ENCODE measurements around the gene PRRX1. TPM values are rescaled to one million over a fixed set of nuclear protein-coding genes. Genes with fewer than 3 reads are reported as not detected.

Gene PRRX1
- total RNA-seq, 4 donors from 2014 or later: 25.4 to 44.0 (median 40.6) TPM

DNA sequence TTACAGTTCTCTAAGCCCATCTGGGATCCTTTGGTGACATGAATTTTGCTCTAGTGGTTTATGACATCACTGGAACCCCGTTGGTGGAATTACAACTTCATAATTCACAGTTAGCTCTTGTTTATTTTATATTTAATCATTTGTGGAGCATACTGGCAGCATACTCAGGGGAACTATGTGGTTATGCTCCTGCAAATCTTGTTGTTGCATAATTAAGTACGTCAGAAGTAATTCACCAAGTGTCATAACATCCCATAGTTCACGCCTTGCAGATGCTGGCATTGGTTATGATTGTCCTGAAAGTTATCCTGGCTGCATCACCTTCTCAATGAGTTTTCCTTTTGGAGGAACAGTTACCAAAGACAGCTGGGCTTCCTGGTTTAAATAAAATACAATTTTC, 16.5 kb downstream of the PRRX1 start:
- ATAC-seq (ENCODE audit: low FRiP score) (no peak), DNase-seq (ENCODE audit: low spot score) (no peak)
- TF ChIP-seq, protein P1, sequence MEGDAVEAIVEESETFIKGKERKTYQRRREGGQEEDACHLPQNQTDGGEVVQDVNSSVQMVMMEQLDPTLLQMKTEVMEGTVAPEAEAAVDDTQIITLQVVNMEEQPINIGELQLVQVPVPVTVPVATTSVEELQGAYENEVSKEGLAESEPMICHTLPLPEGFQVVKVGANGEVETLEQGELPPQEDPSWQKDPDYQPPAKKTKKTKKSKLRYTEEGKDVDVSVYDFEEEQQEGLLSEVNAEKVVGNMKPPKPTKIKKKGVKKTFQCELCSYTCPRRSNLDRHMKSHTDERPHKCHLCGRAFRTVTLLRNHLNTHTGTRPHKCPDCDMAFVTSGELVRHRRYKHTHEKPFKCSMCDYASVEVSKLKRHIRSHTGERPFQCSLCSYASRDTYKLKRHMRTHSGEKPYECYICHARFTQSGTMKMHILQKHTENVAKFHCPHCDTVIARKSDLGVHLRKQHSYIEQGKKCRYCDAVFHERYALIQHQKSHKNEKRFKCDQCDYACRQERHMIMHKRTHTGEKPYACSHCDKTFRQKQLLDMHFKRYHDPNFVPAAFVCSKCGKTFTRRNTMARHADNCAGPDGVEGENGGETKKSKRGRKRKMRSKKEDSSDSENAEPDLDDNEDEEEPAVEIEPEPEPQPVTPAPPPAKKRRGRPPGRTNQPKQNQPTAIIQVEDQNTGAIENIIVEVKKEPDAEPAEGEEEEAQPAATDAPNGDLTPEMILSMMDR (IDR thresholded peaks at IDR 0.05): no peak

DNA sequence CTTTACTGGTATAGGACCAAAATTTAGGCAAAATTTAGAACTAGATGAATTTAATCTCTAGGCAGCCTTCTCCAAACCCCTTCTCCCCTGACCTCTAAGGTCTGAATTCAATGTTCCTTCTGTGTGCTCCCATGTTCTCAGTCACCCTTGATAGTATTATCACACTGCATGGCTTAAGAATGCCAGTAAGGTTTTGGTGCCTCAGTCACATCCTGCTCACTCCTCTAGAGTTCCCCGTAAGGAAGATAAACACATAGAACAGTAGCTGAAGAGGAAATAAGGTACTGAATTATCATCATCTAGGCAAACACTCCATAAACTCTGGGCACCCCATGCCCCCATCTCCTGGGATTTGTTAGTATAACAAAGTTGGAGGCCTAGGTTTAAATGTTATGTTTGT, 18.2 kb downstream of the PRRX1 start:
- TF ChIP-seq, protein P1 (IDR thresholded peaks at IDR 0.05): no peak
- ATAC-seq (ENCODE audit: low FRiP score) (no peak), DNase-seq (ENCODE audit: low spot score) (no peak)

DNA sequence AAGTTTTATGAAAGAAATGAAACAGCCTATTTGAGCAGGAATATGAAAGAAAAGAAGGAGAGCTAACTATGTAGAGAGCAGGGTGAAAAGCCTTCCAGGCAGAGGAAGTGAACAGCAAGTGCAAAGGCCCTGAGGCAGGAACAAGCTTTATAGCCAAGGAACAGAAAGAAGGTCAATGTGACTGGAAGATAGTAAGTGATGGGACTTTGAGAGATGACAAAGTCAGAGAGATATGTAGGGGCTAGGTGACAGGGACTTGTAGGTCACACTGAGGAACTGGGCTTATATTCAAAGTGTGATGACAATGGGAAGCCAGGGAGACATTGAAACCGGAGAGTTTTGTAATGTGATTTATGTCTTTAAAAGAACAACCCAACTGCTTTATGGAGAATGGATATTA, 18.9 kb downstream of the PRRX1 start:
- DNase-seq (ENCODE audit: low spot score) (no peak), ATAC-seq (ENCODE audit: low FRiP score) (no peak)
- TF ChIP-seq, protein P1 (IDR thresholded peaks at IDR 0.05): no peak

DNA sequence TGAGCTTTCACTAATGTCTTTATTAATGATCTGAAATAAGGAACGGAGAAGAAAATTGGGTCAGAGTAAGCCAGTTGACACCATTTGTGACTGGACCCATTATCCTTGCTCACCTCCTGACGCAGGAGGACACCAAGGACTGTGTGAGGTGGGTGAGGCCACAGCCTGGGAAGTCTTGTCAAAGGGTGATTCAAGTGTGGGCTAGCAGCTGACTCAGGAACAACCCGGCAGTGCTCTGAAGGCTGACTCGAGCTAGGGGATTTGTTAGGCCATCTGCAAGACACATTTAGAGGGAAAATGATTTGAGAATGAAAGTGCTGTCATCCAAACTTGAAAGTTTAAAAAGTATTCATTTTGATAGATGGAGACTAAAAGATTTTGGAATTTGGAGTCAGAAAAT, 21.2 kb downstream of the PRRX1 start:
- TF ChIP-seq, protein P1 (IDR thresholded peaks at IDR 0.05): no peak
- ATAC-seq (ENCODE audit: low FRiP score) (no peak), DNase-seq (ENCODE audit: low spot score) (no peak)

DNA sequence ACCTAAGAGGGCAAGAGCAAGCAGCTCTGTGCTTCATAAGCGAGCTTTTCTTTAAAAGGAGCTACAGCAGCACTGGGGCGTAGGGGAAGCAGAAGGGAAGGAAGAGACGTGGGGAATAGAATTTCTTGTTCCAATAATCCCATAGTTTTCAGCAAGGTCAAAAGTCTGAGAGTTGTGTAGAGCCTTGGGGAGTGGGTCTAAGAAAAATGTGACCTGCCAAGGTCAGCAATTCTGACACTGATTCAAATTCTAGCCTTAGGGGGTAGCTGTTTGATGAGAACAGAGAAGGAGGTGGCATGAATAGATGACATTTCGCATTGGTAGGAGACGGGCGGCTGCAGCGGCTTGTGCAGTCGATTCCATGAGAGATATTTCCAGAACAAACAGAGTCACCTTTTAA, 22.4 kb downstream of the PRRX1 start:
- ATAC-seq (ENCODE audit: low FRiP score) (no peak), DNase-seq (ENCODE audit: low spot score) (no peak)
- TF ChIP-seq, protein P1 (IDR thresholded peaks at IDR 0.05): no peak

DNA sequence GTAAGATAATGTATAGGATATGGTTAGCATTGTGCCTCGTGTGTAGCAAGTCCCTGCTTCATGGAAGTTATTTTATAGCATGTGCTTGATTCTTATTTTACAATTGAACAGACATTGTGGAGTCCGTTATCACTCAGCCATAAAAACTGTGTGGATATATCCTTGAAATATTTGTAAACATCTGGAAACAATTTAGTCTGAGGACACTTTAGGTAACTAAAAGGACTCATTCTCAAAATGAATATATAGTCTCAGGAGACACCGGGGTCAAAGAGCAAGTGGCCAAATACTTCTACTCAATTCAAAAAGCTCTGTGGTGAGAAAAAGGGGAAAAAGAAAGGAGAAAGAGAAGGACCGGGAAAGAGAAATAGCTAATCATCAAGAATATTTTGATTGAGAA, 23.7 kb downstream of the PRRX1 start:
- TF ChIP-seq, protein P1 (IDR thresholded peaks at IDR 0.05): no peak
- DNase-seq (ENCODE audit: low spot score) (no peak), ATAC-seq (ENCODE audit: low FRiP score) (no peak)

DNA sequence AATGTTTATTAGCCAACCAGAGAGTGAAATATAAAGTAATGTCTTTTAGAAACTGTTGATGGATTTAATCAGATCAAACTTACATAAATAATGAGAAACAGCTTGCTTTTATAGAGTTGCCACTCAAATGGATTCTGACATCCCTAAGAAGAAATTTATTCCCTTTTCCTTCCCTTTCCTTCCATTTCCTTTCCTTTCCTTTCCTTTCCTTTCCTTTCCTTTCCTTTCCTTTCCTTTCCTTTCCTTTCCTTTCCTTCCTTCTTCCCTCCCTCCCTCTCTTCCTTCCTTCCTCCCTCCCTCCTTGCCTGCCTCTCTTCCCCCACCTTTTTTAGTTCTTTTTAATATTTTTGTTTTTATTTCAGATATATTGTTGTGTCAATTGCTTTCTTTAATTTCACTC, 27.3 kb downstream of the PRRX1 start:
- no peak for DNase-seq (ENCODE audit: low spot score)
- no peak for ATAC-seq (ENCODE audit: low FRiP score)
- TF ChIP-seq, protein P1 (IDR thresholded peaks at IDR 0.05): no peak
